HG02759 (cell line): Measurements from ENCODE around the gene CELF5.

Experiments used
- ATAC-seq: cut with Tn5 transposase; IDR thresholded peaks from one replicate; pipeline ENCODE4 v1.9.1; 2021; ENCODE audit warnings: mild to moderate bottlenecking, moderate library complexity; ENCODE audit not compliant: unreplicated experiment

The CELF5 gene

GRCh38 chr19:3236272-3236671 lies 11.8 kb downstream of the CELF5 start:
- no peak for ATAC-seq

DNA sequence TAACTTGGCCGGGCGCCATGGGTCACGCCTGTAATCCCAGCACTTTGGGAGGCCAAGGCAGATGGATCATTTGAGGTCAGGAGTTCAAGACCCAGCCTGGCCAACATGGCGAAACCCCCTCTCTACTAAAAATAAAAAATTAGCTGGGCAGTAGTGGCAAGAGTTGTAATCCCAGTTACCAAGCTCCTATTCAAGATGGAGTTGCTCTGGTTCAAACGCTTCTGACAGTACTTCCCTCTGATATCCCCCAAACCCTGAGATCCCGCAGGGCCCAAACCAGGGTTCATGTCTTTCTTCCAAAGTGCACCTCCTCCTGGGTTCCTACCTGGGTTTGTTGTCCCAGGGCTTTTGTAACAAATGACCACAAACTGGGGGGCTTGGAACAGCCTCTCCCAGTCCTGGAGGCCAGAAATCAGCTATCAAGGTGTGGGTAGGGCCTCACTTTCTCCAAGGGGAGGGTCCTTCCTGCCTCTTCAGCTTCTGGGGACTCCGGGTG lies 13.7 kb downstream of the CELF5 start:
- ATAC-seq, result no peak

DNA sequence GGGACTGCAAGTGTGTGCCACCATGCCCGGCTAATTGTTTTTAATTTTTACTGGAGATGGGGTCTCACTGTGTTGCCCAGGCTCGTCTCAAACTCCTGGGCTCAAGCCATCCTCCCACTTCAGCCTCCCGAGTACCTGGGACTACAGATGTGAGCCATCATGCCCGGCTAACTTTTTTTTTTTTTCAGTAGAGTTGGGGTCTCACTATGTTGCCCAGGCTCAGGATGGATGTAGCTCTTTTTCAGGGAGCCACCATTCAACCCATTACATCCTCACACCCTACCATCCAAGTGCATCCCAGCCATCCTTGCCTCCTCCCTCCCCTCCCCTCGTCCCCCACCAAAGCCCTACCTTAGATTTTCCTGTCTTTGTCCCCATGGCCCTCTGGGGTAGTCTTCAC lies 14.9 kb downstream of the CELF5 start:
- no peak for ATAC-seq

GRCh38 chr19:3243819-3244700 lies 19.6 kb downstream of the CELF5 start:
- ATAC-seq, result no peak

- no peak for ATAC-seq
These were observed 20.6 kb downstream of the CELF5 start for GRCh38 chr19:3245050-3245449.

- ATAC-seq, result no peak
These were observed 24.4 kb downstream of the CELF5 start for GRCh38 chr19:3248728-3249326.

GRCh38 chr19:3249408-3249807 lies 24.9 kb downstream of the CELF5 start:
- ATAC-seq, result no peak

- no peak for ATAC-seq
These were observed 26.2 kb downstream of the CELF5 start for GRCh38 chr19:3250675-3251074.

DNA sequence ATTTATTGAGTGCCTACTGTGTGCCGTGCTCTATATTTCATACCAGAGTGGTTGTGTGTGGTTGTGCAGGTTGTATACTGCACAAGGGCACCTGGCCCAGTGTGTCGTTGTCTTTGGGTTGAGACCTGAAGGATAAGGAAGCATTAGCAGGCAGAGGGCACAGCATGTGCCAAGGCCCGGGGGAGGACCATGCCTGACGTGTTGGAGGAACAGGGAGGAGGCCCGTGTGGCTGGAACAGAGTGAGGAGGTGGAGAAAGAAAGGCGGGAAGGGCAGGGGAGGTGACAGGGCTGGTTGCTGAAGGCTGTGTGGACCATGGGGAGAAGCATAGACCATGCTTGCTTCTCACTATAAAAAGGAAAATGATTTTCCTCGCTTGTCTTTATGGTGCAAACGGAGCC lies 26.8 kb downstream of the CELF5 start:
- ATAC-seq, result no peak

DNA sequence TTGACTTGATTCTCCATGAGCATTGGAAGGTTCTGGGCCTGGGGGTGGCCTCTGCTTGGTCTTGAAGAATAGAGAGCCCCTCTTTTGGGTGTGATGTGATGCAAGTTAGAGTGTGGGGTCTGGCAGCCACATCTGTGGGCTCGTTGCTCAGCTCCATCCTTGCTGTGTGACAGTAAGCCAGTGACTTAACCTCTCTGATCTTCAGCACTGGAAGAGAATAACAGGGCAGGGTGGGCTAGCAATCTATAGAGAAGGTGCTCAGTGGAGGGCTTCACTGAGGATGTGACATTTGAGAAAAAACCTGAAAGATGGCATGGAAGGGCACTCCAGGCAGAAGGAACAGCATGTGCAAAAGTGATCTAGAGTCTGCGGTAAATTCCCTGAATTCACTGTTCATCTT lies 28.2 kb downstream of the CELF5 start:
- no peak for ATAC-seq

- no peak for ATAC-seq
These were observed 28.8 kb downstream of the CELF5 start for GRCh38 chr19:3253270-3253669.

GRCh38 chr19:3254520-3254919 lies 30.1 kb downstream of the CELF5 start:
- no peak for ATAC-seq

DNA sequence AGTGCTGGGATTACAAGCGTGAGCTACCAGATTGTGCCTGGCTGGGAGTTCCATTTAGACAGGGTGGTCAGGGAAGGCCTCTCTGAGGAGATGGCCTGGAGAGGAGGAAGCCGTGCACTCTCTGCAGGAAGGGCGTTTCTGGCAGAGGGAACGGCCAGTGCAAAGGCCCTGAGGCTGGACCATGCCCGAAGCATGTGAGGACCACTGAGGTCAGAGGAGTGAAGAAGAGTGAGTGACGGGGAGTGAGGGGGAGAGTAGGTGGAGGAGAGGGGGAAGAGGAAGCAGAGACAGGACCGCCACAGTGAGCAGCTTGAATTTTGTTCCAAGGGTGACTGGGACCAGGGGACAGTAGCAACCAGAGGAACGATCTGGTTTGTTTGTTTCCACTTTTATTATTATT lies 32.6 kb downstream of the CELF5 start:
- no peak for ATAC-seq

- no peak for ATAC-seq
These were observed 37.9 kb downstream of the CELF5 start for GRCh38 chr19:3262362-3262761.

DNA sequence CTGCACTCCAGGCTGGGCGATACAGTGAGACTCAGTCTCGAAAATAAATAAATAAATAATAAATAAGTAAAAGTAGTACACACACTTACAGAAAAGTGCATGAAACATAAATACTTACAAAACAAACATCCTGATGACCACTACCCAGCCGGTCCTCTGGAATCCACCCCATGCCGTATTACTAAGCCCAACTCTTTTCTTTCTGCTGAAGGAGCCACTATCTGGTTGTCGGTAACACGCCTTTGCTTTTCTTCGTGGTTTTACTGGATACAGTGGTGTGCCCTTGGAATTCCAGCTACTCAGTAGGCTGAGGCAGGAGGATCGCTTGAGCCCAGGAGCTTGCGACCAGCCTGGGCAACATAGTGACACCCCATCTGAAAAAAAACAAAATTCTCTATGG lies 39.4 kb downstream of the CELF5 start:
- ATAC-seq, result no peak

- no peak for ATAC-seq
These were observed 41.0 kb downstream of the CELF5 start for GRCh38 chr19:3265432-3265831.

- no peak for ATAC-seq
These were observed 41.7 kb downstream of the CELF5 start for GRCh38 chr19:3266092-3266693.

GRCh38 chr19:3266792-3267514 lies 42.5 kb downstream of the CELF5 start:
- ATAC-seq, result no peak

DNA sequence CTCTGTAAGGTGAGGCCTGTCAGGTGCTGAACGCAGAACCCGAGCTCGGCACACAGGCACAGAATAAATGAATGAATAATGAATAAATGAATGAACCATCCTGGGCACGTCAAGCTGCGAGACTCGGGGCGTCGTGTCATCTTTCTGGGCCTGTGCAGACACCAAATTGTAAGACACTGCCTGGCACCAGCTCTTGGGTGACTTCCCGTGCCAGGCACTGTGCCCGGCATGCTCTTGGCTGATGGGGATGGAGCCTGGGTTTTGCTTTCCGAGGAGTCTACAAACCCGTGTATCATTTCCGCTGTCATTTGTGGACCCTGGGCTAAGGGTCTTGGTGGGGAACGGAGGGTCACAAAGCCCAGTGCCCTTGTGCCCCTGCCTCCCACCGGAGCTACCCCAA lies 43.9 kb downstream of the CELF5 start:
- no peak for ATAC-seq

DNA sequence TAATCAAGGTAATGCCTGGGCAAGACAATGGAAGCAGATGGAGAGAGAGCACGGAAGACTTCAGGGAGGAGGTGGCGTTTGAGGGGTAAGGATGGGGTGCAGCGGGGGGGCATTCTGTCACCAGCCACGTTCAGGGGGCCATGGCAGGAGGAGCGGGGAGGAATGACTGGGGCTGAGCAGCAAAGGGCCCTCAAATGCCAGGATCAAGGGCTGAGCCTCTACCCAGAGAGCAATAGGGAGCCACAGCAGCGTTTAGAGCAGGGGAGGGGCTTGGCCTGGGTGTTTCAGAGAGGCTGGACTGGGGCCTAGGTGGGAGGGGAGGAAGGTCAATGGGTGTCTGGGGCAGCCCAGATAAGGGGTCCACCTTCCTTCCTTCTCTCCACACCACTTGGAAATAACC lies 44.3 kb downstream of the CELF5 start:
- ATAC-seq, result no peak

- no peak for ATAC-seq
These were observed 45.6 kb downstream of the CELF5 start for GRCh38 chr19:3269916-3270671.
